ENCODE measurements around the gene ATCAY. TPM values are rescaled to one million over a fixed set of nuclear protein-coding genes. Genes with fewer than 3 reads are reported as not detected.

ATCAY gene
- polyA plus RNA-seq, 3 donors, result not detected

DNA sequence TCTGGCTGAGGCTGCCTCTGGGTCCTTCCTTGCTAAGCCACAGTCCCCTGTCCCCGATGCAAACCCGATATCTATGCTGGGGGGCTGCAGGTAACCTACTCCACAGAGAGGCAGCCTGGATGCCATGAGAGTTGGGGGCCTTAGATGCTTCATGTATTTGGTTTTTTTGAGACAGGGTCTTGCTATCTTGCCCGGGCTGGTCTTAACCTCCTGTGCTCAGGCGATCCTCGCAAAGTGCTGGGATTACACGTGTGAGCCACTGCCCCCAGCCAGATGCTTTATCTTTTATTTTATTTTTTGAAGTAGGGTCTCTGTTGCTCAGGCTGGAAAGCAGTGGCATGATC, 1.5 kb downstream of the ATCAY start:
- intact Hi-C loops (cut with micrococcal nuclease), result no loop called here
- Histone ChIP-seq H3K27me3 (ENCODE audit: control insufficient read depth in 2 of 2, insufficient read depth in 2 of 2, low read length in 2 of 2) (peaks cover 12 to 33% of the 10 kb centered on the region in 2 donors), H3K9ac (ENCODE audit: insufficient read depth, low read length, poor library complexity, severe bottlenecking) (no peak overlapping the region), H3K79me2 (ENCODE audit: insufficient read depth, low read length) (no peaks in the 10 kb centered on the region), H3K9me3 (replicated peaks in 1 of 2; ENCODE audit: control insufficient read depth in 1 of 2, insufficient read depth in 1 of 2, low read length in 2 of 2) (peaks cover 0 to 5% of the 10 kb centered on the region in 2 donors), H2AFZ (ENCODE audit: insufficient read depth, low read depth, low read length, poor library complexity, severe bottlenecking) (no peak overlapping the region), H3K36me3 (replicated peaks in 1 of 2; ENCODE audit: control insufficient read depth in 1 of 2, insufficient read depth in 2 of 2, low read length in 2 of 2) (no peaks in the 10 kb centered on the region), H3K27ac (ENCODE audit: low read depth in 1 of 2, low read length in 2 of 2) (no peak overlapping the region), H4K20me1 (ENCODE audit: insufficient read depth, low read length) (no peaks in the 10 kb centered on the region), H3K4me3 (replicated peaks in 1 of 3; ENCODE audit: low read depth in 2 of 3, low read length in 3 of 3) (no peak overlapping the region), H3K4me2 (replicated peaks; ENCODE audit: extremely low read depth, low read length, poor library complexity, severe bottlenecking) (no peak overlapping the region), H3K4me1 (ENCODE audit: control insufficient read depth in 1 of 2, insufficient read depth in 2 of 2, low read length in 2 of 2) (no peaks in the 10 kb centered on the region)
- peaks cover 35 to 52% (median 48%) of the 10 kb centered on the region in 3 donors for H3K27me3 Mint-ChIP-seq (ENCODE audit: low read depth in 3 of 3)
- H3K36me3 Mint-ChIP-seq, result no peaks in the 10 kb centered on the region
- peak overlapping the region in 1 of 2 donors; percentile 72 for H3K4me3 Mint-ChIP-seq
- no peak for DNase-seq
- WGBS (ENCODE audit: insufficient coverage), result 0% methylated on average over 2 of the region's 6 CpGs
- H3K27ac Mint-ChIP-seq, result no peak overlapping the region
- TF ChIP-seq, protein P1, sequence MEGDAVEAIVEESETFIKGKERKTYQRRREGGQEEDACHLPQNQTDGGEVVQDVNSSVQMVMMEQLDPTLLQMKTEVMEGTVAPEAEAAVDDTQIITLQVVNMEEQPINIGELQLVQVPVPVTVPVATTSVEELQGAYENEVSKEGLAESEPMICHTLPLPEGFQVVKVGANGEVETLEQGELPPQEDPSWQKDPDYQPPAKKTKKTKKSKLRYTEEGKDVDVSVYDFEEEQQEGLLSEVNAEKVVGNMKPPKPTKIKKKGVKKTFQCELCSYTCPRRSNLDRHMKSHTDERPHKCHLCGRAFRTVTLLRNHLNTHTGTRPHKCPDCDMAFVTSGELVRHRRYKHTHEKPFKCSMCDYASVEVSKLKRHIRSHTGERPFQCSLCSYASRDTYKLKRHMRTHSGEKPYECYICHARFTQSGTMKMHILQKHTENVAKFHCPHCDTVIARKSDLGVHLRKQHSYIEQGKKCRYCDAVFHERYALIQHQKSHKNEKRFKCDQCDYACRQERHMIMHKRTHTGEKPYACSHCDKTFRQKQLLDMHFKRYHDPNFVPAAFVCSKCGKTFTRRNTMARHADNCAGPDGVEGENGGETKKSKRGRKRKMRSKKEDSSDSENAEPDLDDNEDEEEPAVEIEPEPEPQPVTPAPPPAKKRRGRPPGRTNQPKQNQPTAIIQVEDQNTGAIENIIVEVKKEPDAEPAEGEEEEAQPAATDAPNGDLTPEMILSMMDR (IDR thresholded peaks at IDR 0.05), result no peak
- peaks cover 0 to 5% (median 2%) of the 10 kb centered on the region in 7 donors for H3K9me3 Mint-ChIP-seq
- peaks cover 5% of the 10 kb centered on the region for H3K4me1 Mint-ChIP-seq

DNA sequence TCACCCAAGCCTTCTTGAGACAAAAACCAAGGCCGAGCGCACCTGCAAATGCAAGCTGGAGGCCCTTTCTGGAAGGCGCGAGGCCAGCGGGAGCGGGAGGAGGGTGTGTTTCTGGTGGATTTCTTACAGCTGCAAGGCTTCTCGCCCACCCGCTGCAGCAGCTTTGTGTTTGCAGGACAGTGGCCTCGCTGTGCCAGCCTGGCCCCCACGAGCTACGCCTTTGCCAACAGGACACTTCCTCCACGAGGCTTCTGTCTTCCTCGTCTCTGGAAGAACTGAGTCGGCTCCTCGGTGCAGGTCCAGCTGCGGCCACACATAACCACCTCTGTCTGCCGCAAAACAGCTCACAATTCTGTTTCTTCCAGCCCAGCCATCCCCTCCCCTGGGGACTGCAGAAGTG, 10.1 kb downstream of the ATCAY start:
- TF ChIP-seq, protein P1 (IDR thresholded peaks at IDR 0.05), result no peak
- no peak overlapping the region for H3K27ac Mint-ChIP-seq
- no peak overlapping the region for H3K4me3 ChIP-seq (replicated peaks in 1 of 3; ENCODE audit: low read depth in 2 of 3, low read length in 3 of 3)
- H4K20me1 ChIP-seq (ENCODE audit: insufficient read depth, low read length), result no peaks in the 10 kb centered on the region
- H3K9ac ChIP-seq (ENCODE audit: insufficient read depth, low read length, poor library complexity, severe bottlenecking), result no peak overlapping the region
- H3K4me1 Mint-ChIP-seq, result no peaks in the 10 kb centered on the region
- H3K79me2 ChIP-seq (ENCODE audit: insufficient read depth, low read length), result no peaks in the 10 kb centered on the region
- H2AFZ ChIP-seq (ENCODE audit: insufficient read depth, low read depth, low read length, poor library complexity, severe bottlenecking), result no peak overlapping the region
- H3K27ac ChIP-seq (ENCODE audit: low read depth in 1 of 2, low read length in 2 of 2), result no peak overlapping the region
- intact Hi-C loops (cut with micrococcal nuclease), result no loop called here
- no peak overlapping the region for H3K4me2 ChIP-seq (replicated peaks; ENCODE audit: extremely low read depth, low read length, poor library complexity, severe bottlenecking)
- H3K36me3 Mint-ChIP-seq, result no peaks in the 10 kb centered on the region
- no peaks in the 10 kb centered on the region for H3K27me3 ChIP-seq (ENCODE audit: control insufficient read depth in 2 of 2, insufficient read depth in 2 of 2, low read length in 2 of 2)
- peaks cover 0 to 2% (median 2%) of the 10 kb centered on the region in 7 donors for H3K9me3 Mint-ChIP-seq
- no peaks in the 10 kb centered on the region for H3K4me1 ChIP-seq (ENCODE audit: control insufficient read depth in 1 of 2, insufficient read depth in 2 of 2, low read length in 2 of 2)
- peaks cover 1 to 13% (median 2%) of the 10 kb centered on the region in 3 donors for H3K27me3 Mint-ChIP-seq (ENCODE audit: low read depth in 3 of 3)
- no peak for DNase-seq
- H3K36me3 ChIP-seq (replicated peaks in 1 of 2; ENCODE audit: control insufficient read depth in 1 of 2, insufficient read depth in 2 of 2, low read length in 2 of 2), result no peaks in the 10 kb centered on the region
- H3K4me3 Mint-ChIP-seq, result no peak overlapping the region
- 87% methylated on average over 17 of the region's 17 CpGs for WGBS (ENCODE audit: insufficient coverage)
- no peaks in the 10 kb centered on the region for H3K9me3 ChIP-seq (replicated peaks in 1 of 2; ENCODE audit: control insufficient read depth in 1 of 2, insufficient read depth in 1 of 2, low read length in 2 of 2)
